OCI-LY7 (cell line): ENCODE results near the gene FIGNL2. TPM values are rescaled to one million over a fixed set of nuclear protein-coding genes. Genes with fewer than 3 reads are reported as not detected.

Experiments
- BruUV-seq: library from RNA; stranded (reverse); fragments of 400-500 nt; replicated peaks from 2 replicates; lab custom pipeline; 2021; lab: Mats Ljungman, UMichigan
- CTCF ChIA-PET: fragments of 300-600 bp; sonication (Branson Sonifier 250); formaldehyde crosslinking; loops from one replicate; lab custom pipeline; 2022; ENCODE audit warnings: antibody characterized with exemption; ENCODE audit not compliant: unreplicated experiment; lab: Charles Lee
- POLR2A ChIA-PET: fragments of 300-600 bp; sonication (Branson Sonifier 250); formaldehyde crosslinking; loops from one replicate; lab custom pipeline; 2022; ENCODE audit warnings: antibody characterized with exemption; lab: Charles Lee
- DNase-seq: peaks from one replicate; pipeline ENCODE4 v3.0.0-alpha.2; 2015; ENCODE audit warnings: low spot score
- H2AFZ ChIP-seq: fragments of 200-600 bp; sonication (generic), shearing (Covaris generic); 2 replicates; pipeline ENCODE4 v1.6.1; 2014; ENCODE audit warnings: mild to moderate bottlenecking, antibody characterized with exemption, low read length, moderate library complexity
- H3K27ac ChIP-seq: fragments of 200-600 bp; sonication (generic); 2 replicates; pipeline ENCODE4 v1.5.1; 2014; ENCODE audit warnings: mixed run types, low read depth, mild to moderate bottlenecking, moderate library complexity, low read length, inconsistent platforms; ENCODE audit not compliant: poor library complexity, severe bottlenecking
- H3K36me3 ChIP-seq: fragments of 200-600 bp; sonication (generic); 2 replicates; pipeline ENCODE4 v1.6.1; 2014; ENCODE audit warnings: mild to moderate bottlenecking, antibody characterized with exemption, low read length, moderate library complexity, mixed read lengths; ENCODE audit not compliant: insufficient read depth
- H3K4me1 ChIP-seq: fragments of 200-600 bp; sonication (generic); 2 replicates; pipeline ENCODE4 v1.5.1; 2014; ENCODE audit warnings: mild to moderate bottlenecking, low read length; ENCODE audit not compliant: insufficient read depth, poor library complexity, severe bottlenecking
- H3K4me2 ChIP-seq: fragments of 200-600 bp; sonication (generic); 2 replicates; pipeline ENCODE4 v1.6.1; 2014; ENCODE audit warnings: mild to moderate bottlenecking, low read length
- H3K4me3 ChIP-seq: fragments of 200-600 bp; sonication (generic); 2 replicates; pipeline ENCODE4 v1.5.1; 2014; ENCODE audit warnings: mild to moderate bottlenecking, low read depth, low read length; ENCODE audit not compliant: poor library complexity, severe bottlenecking
- H3K79me2 ChIP-seq: fragments of 200-600 bp; sonication (generic); 2 replicates; pipeline ENCODE4 v1.6.1; 2016; ENCODE audit warnings: low read depth, mild to moderate bottlenecking, low read length, moderate library complexity, mixed read lengths; ENCODE audit not compliant: insufficient read depth
- H3K9me2 ChIP-seq: fragments of 200-600 bp; sonication (generic); 2 replicates; pipeline ENCODE4 v1.6.1; 2016; ENCODE audit warnings: mild to moderate bottlenecking, low read length, mixed read lengths; ENCODE audit not compliant: insufficient read depth
- H3K9me3 ChIP-seq: fragments of 200-600 bp; sonication (generic); 2 replicates; pipeline ENCODE4 v1.6.1; 2014; ENCODE audit warnings: mild to moderate bottlenecking, mixed run types, low read length, mixed read lengths
- H4K20me1 ChIP-seq: fragments of 200-600 bp; sonication (generic); 2 replicates; pipeline ENCODE4 v1.6.1; 2014; ENCODE audit warnings: mild to moderate bottlenecking, antibody characterized with exemption, low read length, moderate library complexity, mixed read lengths; ENCODE audit not compliant: insufficient read depth
- CTCF ChIP-seq: fragments of 200-600 bp; sonication (generic); conservative IDR thresholded peaks from 2 replicates; pipeline ENCODE4 v1.5.1; 2014; ENCODE audit warnings: mild to moderate bottlenecking, antibody characterized with exemption, low read length, moderate library complexity, mixed read lengths
- EZH2phosphoT487 ChIP-seq: fragments of 200-600 bp; sonication (generic); IDR thresholded peaks from 2 replicates; pipeline ENCODE4 v1.6.1; 2018; ENCODE audit warnings: low read depth, borderline replicate concordance, mild to moderate bottlenecking, mixed run types, antibody characterized with exemption, low read length, moderate library complexity, mixed read lengths
- intact Hi-C: fragments of 100-400 bp; cut with micrococcal nuclease; formaldehyde crosslinking; loops from one replicate; pipeline ENCODE4 v1.10.0; 2022; ENCODE audit not compliant: unreplicated experiment
- total RNA-seq, 2 experiments: library from RNA; depleted of rRNA in 1 of 2; stranded (reverse); fragments of >200 nt in 1 of 2; shearing (Covaris generic) in 1 of 2; gene quantifications; 2 replicates each; pipeline ENCODE4 v1.2.3, GENCODE V29; 2014 to 2022

Gene FIGNL2
- total RNA-seq, 2 experiments from 2014 or later, result not detected

DNA sequence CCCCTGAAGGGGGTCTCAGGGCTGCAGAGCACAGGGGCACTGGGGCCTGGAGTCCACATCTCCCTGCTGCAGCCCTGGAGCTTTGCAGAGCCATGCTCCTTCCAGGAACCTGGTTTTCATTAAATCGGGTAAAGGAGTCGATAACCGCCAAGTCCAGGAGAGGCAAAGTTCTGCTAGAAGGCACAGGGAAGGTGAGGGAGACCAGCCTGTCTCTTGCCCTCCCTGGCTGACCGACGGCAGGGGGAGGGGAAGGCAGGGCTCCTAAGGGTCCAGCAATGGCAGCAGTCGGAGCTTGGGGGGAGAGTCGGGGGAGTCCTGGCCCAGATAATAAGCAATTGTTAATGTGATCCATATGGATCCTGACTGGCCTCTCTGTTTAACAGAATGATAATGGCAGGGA is 3.0 kb downstream of the FIGNL2 start:
- CTCF ChIA-PET, result no interaction called here
- intact Hi-C loops, result no loop called here
- POLR2A ChIA-PET, result interaction anchor here (0.5 kb wide), 1 partner anchor 15 kb away, joined by 4 read pairs; no protein-coding TSS in a partner anchor
- no TSS peak for BruUV-seq
- no peak for DNase-seq
- no peak overlapping the region for H3K4me3 ChIP-seq
- no peaks in the 10 kb centered on the region for H4K20me1 ChIP-seq
- no peak overlapping the region for H2AFZ ChIP-seq
- H3K9me3 ChIP-seq, result no peaks in the 10 kb centered on the region
- H3K79me2 ChIP-seq, result no peaks in the 10 kb centered on the region
- no peaks in the 10 kb centered on the region for H3K36me3 ChIP-seq
- H3K27ac ChIP-seq, result no peak overlapping the region
- no peaks in the 10 kb centered on the region for H3K4me1 ChIP-seq
- H3K9me2 ChIP-seq, result no peaks in the 10 kb centered on the region
- TF ChIP-seq EZH2phosphoT487 (no peak), CTCF (no peak)
- H3K4me2 ChIP-seq, result no peak overlapping the region

GRCh38 chr12:51844854-51845253 is 3.7 kb downstream of the FIGNL2 start:
- CTCF ChIA-PET, result no interaction called here

More at GRCh38 chr12:51844854-51845253, 3.7 kb downstream of the FIGNL2 start:
- H3K27ac ChIP-seq, result no peak overlapping the region
- no peaks in the 10 kb centered on the region for H3K9me2 ChIP-seq
- H3K4me3 ChIP-seq, result no peak overlapping the region
- H4K20me1 ChIP-seq, result no peaks in the 10 kb centered on the region
- no peaks in the 10 kb centered on the region for H3K36me3 ChIP-seq
- H3K4me2 ChIP-seq, result no peak overlapping the region
- no peak overlapping the region for H2AFZ ChIP-seq
- TF ChIP-seq EZH2phosphoT487, result no peak
- TF ChIP-seq CTCF, result no peak
- intact Hi-C loops, result no loop called here
- BruUV-seq, result no TSS peak
- POLR2A ChIA-PET, result no interaction called here
- no peaks in the 10 kb centered on the region for H3K9me3 ChIP-seq
- H3K79me2 ChIP-seq, result no peaks in the 10 kb centered on the region
- DNase-seq, result no peak
- H3K4me1 ChIP-seq, result no peaks in the 10 kb centered on the region
